GM23338 (cell line): Measurements from ENCODE around the gene RPS6KA4. TPM values are rescaled to one million over a fixed set of nuclear protein-coding genes. Genes with fewer than 3 reads are reported as not detected.

Experiments
- ATAC-seq: fragments of 200-7000 bp; cut with Tn5 transposase; 3 replicates; pipeline ENCODE4 v1.9.1; 2020
- DNase-seq: peaks from one replicate; pipeline ENCODE4 v3.0.0-alpha.2; 2015; ENCODE audit warnings: low spot score
- H2AFZ ChIP-seq: fragments of 200-600 bp; sonication (generic); 2 replicates; pipeline ENCODE4 v1.8.0; 2016; ENCODE audit warnings: antibody characterized with exemption, mild to moderate bottlenecking, moderate library complexity
- H3F3A ChIP-seq: fragments of 200-600 bp; sonication (generic); replicated peaks from 2 replicates; pipeline ENCODE4 v1.8.0; 2017; ENCODE audit warnings: antibody characterized with exemption, mixed run types, low read depth
- H3K27ac ChIP-seq: fragments of 200-600 bp; sonication (generic); 2 replicates; pipeline ENCODE4 v1.6.1; 2016; ENCODE audit warnings: low read depth
- H3K27me3 ChIP-seq: fragments of 200-600 bp; sonication (generic); 2 replicates; pipeline ENCODE4 v1.8.0; 2016; ENCODE audit warnings: mild to moderate bottlenecking, mixed run types, moderate library complexity; ENCODE audit not compliant: insufficient read depth
- H3K36me3 ChIP-seq: fragments of 200-600 bp; sonication (generic); 2 replicates; pipeline ENCODE4 v1.8.0; 2016; ENCODE audit warnings: mild to moderate bottlenecking; ENCODE audit not compliant: insufficient read depth
- H3K4me1 ChIP-seq: fragments of 200-600 bp; sonication (generic); 2 replicates; pipeline ENCODE4 v1.8.0; 2016; ENCODE audit warnings: mild to moderate bottlenecking, moderate library complexity; ENCODE audit not compliant: insufficient read depth
- H3K4me2 ChIP-seq: fragments of 200-600 bp; sonication (generic); 2 replicates; pipeline ENCODE4 v1.7.1; 2017; ENCODE audit warnings: mixed run types
- H3K4me3 ChIP-seq: fragments of 200-600 bp; sonication (generic); 2 replicates; pipeline ENCODE4 v1.6.1; 2016; ENCODE audit warnings: mixed run types
- H3K79me2 ChIP-seq: fragments of 200-600 bp; sonication (generic); replicated peaks from 2 replicates; pipeline ENCODE4 v1.8.0; 2017; ENCODE audit warnings: mild to moderate bottlenecking; ENCODE audit not compliant: insufficient read depth
- H3K9me2 ChIP-seq: fragments of 200-600 bp; sonication (generic); 2 replicates; pipeline ENCODE4 v1.8.0; 2017; ENCODE audit not compliant: insufficient read depth
- H4K20me1 ChIP-seq: fragments of 200-600 bp; sonication (generic); replicated peaks from 2 replicates; pipeline ENCODE4 v1.8.0; 2017; ENCODE audit warnings: mild to moderate bottlenecking; ENCODE audit not compliant: insufficient read depth
- H3K27ac Mint-ChIP-seq: 2 replicates; pipeline ENCODE4 v1.8.0; 2020; ENCODE audit warnings: inconsistent platforms, mild to moderate bottlenecking, moderate library complexity, mixed read lengths
- H3K27me3 Mint-ChIP-seq: 3 replicates; pipeline ENCODE4 v1.8.0; 2022; ENCODE audit warnings: low read depth, mild to moderate bottlenecking, moderate library complexity, mixed read lengths, inconsistent platforms; ENCODE audit not compliant: insufficient read depth, poor library complexity
- H3K36me3 Mint-ChIP-seq: 3 replicates; pipeline ENCODE4 v1.8.0; 2021; ENCODE audit warnings: low read depth, mild to moderate bottlenecking, inconsistent platforms, moderate library complexity, mixed read lengths
- H3K4me1 Mint-ChIP-seq: 3 replicates; pipeline ENCODE4 v1.8.0; 2020; ENCODE audit warnings: mild to moderate bottlenecking, inconsistent platforms, mixed read lengths
- H3K4me3 Mint-ChIP-seq: 3 replicates; pipeline ENCODE4 v1.8.0; 2021; ENCODE audit warnings: moderate library complexity, mild to moderate bottlenecking, inconsistent platforms, mixed read lengths
- H3K9me3 Mint-ChIP-seq: 3 replicates; pipeline ENCODE4 v1.8.0; 2020; ENCODE audit warnings: moderate library complexity, mild to moderate bottlenecking, inconsistent platforms, mixed read lengths
- EZH2phosphoT487 ChIP-seq: fragments of 200-600 bp; sonication (generic); IDR thresholded peaks from one replicate; pipeline ENCODE4 v1.8.1; 2018; ENCODE audit warnings: antibody characterized with exemption; ENCODE audit not compliant: unreplicated experiment
- NANOG ChIP-seq: IDR thresholded peaks from 2 replicates; pipeline ENCODE4 v1.6.1; 2016; ENCODE audit warnings: antibody characterized with exemption, borderline replicate concordance
- ZNF114 ChIP-seq: fragments of 250-450 bp; sonication (Bioruptor Pico); IDR thresholded peaks from 2 replicates; pipeline ENCODE4 v1.5.0; 2020; ENCODE audit warnings: mild to moderate bottlenecking, moderate library complexity
- polyA plus RNA-seq: library from polyadenylated mRNA; unstranded; fragments of >200 nt; fragmentation: Nextera tagmentation; extraction: Ambion mirVana; gene quantifications from 2 replicates; pipeline ENCODE4 v1.2.1, GENCODE V29; 2016
- total RNA-seq: library from RNA; depleted of rRNA; stranded (reverse); fragments of >200 nt; shearing (Covaris generic); gene quantifications from 2 replicates; pipeline ENCODE4 v1.2.3, GENCODE V29; 2014
- TF ChIP-seq, protein P1 (sequence below): IDR thresholded peaks from one replicate; pipeline ENCODE4 v1.6.1; 2018; ENCODE audit warnings: antibody characterized with exemption; ENCODE audit not compliant: unreplicated experiment
- TF ChIP-seq, protein P2 (sequence below), 2 experiments: fragments of 200-600 bp in 1 of 2; sonication (generic) in 1 of 2; conservative IDR thresholded peaks; 2 replicates each; pipeline versions ENCODE4 v1.5.1 to v1.6.1; 2016 to 2017; ENCODE audit warnings: antibody characterized with exemption in 2 of 2, low read depth in 2 of 2, mild to moderate bottlenecking in 2 of 2, moderate library complexity in 1 of 2

RPS6KA4 gene
- total and polyA plus RNA-seq, 2 experiments from 2014 or later = 3.5 to 19.9 TPM

DNA sequence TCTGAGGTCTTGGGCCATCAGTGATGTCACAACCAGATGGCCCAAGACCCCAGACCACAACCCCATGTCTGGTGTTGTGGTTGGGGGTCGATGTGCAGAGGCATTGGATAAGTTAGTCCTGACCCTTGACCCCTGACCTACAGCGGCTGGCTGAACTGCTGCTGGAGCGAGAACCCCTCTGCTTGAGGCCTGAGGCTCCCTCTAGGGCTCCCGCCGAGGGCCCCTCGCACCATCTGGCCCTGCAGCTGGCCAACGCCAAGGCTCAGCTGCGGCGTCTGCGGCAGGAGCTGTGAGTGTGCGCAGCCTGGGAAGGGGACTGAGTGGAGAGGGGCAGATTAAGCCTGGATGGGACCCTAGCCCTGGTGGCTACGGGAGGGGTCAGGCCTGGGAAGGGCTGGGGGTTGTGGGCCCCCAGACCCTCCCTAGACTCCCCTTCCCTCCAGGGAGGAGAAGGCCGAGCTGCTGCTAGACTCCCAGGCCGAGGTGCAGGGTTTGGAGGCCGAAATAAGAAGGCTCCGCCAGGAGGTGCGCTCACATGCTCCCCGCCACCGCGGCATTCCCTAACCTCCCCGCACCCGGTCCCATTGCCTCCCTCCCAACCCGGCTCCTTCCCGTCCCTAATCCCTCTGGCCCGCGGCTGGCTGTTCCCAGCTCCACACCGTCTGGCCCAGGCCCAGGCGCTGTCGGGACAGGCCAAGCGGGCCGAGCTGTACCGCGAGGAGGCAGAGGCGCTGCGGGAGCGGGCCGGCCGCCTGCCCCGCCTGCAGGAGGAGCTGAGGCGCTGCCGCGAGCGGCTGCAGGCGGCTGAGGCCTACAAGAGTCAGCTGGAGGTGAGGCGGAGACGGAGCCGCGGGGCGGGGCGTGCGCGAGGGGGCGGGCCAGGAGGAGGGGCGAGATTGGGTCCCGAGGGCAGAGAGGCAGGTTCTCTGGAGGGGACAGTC is 16.8 kb upstream of the RPS6KA4 start (continued):
- TF ChIP-seq, protein P1, sequence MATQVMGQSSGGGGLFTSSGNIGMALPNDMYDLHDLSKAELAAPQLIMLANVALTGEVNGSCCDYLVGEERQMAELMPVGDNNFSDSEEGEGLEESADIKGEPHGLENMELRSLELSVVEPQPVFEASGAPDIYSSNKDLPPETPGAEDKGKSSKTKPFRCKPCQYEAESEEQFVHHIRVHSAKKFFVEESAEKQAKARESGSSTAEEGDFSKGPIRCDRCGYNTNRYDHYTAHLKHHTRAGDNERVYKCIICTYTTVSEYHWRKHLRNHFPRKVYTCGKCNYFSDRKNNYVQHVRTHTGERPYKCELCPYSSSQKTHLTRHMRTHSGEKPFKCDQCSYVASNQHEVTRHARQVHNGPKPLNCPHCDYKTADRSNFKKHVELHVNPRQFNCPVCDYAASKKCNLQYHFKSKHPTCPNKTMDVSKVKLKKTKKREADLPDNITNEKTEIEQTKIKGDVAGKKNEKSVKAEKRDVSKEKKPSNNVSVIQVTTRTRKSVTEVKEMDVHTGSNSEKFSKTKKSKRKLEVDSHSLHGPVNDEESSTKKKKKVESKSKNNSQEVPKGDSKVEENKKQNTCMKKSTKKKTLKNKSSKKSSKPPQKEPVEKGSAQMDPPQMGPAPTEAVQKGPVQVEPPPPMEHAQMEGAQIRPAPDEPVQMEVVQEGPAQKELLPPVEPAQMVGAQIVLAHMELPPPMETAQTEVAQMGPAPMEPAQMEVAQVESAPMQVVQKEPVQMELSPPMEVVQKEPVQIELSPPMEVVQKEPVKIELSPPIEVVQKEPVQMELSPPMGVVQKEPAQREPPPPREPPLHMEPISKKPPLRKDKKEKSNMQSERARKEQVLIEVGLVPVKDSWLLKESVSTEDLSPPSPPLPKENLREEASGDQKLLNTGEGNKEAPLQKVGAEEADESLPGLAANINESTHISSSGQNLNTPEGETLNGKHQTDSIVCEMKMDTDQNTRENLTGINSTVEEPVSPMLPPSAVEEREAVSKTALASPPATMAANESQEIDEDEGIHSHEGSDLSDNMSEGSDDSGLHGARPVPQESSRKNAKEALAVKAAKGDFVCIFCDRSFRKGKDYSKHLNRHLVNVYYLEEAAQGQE = no peak
- no peak for TF ChIP-seq ZNF114 (CRISPR knock-in tag)
- TF ChIP-seq, protein P2, sequence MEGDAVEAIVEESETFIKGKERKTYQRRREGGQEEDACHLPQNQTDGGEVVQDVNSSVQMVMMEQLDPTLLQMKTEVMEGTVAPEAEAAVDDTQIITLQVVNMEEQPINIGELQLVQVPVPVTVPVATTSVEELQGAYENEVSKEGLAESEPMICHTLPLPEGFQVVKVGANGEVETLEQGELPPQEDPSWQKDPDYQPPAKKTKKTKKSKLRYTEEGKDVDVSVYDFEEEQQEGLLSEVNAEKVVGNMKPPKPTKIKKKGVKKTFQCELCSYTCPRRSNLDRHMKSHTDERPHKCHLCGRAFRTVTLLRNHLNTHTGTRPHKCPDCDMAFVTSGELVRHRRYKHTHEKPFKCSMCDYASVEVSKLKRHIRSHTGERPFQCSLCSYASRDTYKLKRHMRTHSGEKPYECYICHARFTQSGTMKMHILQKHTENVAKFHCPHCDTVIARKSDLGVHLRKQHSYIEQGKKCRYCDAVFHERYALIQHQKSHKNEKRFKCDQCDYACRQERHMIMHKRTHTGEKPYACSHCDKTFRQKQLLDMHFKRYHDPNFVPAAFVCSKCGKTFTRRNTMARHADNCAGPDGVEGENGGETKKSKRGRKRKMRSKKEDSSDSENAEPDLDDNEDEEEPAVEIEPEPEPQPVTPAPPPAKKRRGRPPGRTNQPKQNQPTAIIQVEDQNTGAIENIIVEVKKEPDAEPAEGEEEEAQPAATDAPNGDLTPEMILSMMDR (conservative IDR thresholded peaks at IDR 0.05; ENCODE audit: low read depth in 2 of 2) = peak in 1 of 2 experiments; percentile 55; a peak in 3 of 4 replicates

DNA sequence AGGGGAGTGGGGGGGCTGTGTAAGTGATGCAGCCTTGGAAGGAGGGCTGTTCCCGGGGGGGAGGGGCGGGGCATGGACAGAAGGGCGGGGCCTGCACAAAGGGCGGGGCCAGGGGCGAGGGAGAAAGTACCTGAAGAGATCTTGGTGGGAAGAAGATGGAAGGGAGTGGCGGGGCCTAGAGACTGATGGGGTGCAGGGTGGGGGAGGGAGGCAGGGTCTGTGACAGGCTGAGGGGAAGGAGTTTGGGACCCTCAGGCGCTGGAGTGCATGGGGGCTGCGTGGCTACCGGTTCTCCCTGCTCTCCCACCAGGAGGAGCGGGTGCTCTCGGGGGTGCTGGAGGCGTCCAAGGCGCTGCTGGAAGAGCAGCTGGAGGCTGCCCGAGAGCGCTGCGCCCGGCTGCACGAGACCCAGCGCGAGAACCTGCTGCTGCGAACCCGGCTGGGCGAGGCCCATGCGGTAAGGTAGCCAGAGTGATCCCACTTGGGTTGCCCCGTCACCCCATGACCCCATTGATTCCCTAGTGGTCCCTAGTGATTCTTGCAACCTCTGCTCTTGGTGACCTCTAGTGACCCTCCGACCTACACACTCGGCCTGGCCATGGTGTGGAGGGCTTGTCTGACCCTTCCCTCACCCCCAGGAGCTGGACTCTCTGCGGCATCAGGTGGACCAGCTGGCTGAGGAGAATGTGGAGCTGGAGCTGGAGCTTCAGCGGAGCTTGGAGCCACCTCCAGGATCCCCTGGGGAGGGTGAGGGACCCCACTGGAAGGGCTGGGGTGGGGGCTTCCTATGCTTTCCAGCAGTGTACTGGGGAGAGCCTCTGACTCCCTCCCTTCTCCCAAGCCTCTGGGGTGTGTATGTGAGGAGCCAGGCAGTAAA is 15.9 kb upstream of the RPS6KA4 start:
- Histone ChIP-seq H3K4me2 (peak overlapping the region; percentile 93; the same call in 1 of the 2 replicates), H2AFZ (0 out of 2 replicates have a peak overlapping the region, but pooled peaks have one; percentile 66)
- H3K9me3 Mint-ChIP-seq = no peaks in the 10 kb centered on the region

More for the DNA sequence above, 15.9 kb upstream of the RPS6KA4 start:
- H3K9me2 ChIP-seq = no peaks in the 10 kb centered on the region
- H3K4me1 Mint-ChIP-seq = peaks cover 12% of the 10 kb centered on the region
- ATAC-seq (peak; percentile 7), DNase-seq (no peak)
- no peaks in the 10 kb centered on the region for H4K20me1 ChIP-seq
- H3K4me1 ChIP-seq = peaks cover 11% of the 10 kb centered on the region; the same call in 1 of the 2 replicates
- H3K27me3 ChIP-seq = no peaks in the 10 kb centered on the region
- TF ChIP-seq, protein P1 = no peak
- TF ChIP-seq ZNF114 (CRISPR knock-in tag) = no peak
- TF ChIP-seq EZH2phosphoT487 = no peak
- TF ChIP-seq, protein P2 (conservative IDR thresholded peaks at IDR 0.05; ENCODE audit: low read depth in 2 of 2) = no peak
- TF ChIP-seq NANOG = no peak
- peak overlapping the region; percentile 73 for H3K4me3 Mint-ChIP-seq
- H3K79me2 ChIP-seq = no peaks in the 10 kb centered on the region
- no peaks in the 10 kb centered on the region; the same call in 2 of the 3 replicates for H3K36me3 Mint-ChIP-seq
- H3F3A ChIP-seq = 0 out of 2 replicates have a peak, but pooled peaks cover 5% of the 10 kb centered on the region
- no peak overlapping the region for H3K27ac Mint-ChIP-seq
- peak overlapping the region; percentile 74 for H3K4me3 ChIP-seq
- no peaks in the 10 kb centered on the region for H3K36me3 ChIP-seq
- H3K27ac ChIP-seq = no peak overlapping the region
- peaks cover 32% of the 10 kb centered on the region for H3K27me3 Mint-ChIP-seq
